HEK293 (cell line): ENCODE results near the gene PRKAG2.

Source experiments
- BCL6B ChIP-seq: fragments of 450-650 bp; formaldehyde crosslinking; IDR thresholded peaks from 2 replicates; pipeline ENCODE4 v1.5.1; 2017; ENCODE audit warnings: missing biosample characterization, missing genetic modification characterization
- CTCF ChIP-seq: fragments of 450-650 bp; formaldehyde crosslinking; IDR thresholded peaks from 2 replicates; pipeline ENCODE4 v1.5.1; 2016; ENCODE audit warnings: missing biosample characterization, missing genetic modification characterization
- YY1 ChIP-seq: fragments of 450-650 bp; formaldehyde crosslinking; IDR thresholded peaks from 2 replicates; pipeline ENCODE4 v1.5.1; 2018; ENCODE audit warnings: missing biosample characterization, missing genetic modification characterization
- ZBTB26 ChIP-seq: fragments of 450-650 bp; formaldehyde crosslinking; optimal IDR thresholded peaks from 2 replicates; pipeline ENCODE3; 2016; ENCODE audit warnings: missing biosample characterization, mild to moderate bottlenecking, missing genetic modification characterization
- ZBTB7A ChIP-seq: fragments of 450-650 bp; formaldehyde crosslinking; IDR thresholded peaks from 2 replicates; pipeline ENCODE4 v1.5.1; 2016; ENCODE audit warnings: low read depth, missing biosample characterization, missing genetic modification characterization
- ZNF311 ChIP-seq: fragments of 450-650 bp; formaldehyde crosslinking; IDR thresholded peaks from 2 replicates; pipeline ENCODE4 v1.5.1; 2017; ENCODE audit warnings: missing biosample characterization, missing genetic modification characterization, borderline replicate concordance
- ZNF501 ChIP-seq: fragments of 450-650 bp; formaldehyde crosslinking; IDR thresholded peaks from 2 replicates; pipeline ENCODE4 v1.5.1; 2016; ENCODE audit warnings: missing biosample characterization, missing genetic modification characterization

- TF ChIP-seq YY1 (tag by site-specific recombination) (no peak), ZBTB7A (tag by site-specific recombination) (no peak), ZBTB26 (tag by site-specific recombination) (no peak), ZNF501 (tag by site-specific recombination) (no peak), ZNF311 (tag by site-specific recombination) (no peak), BCL6B (no peak), CTCF (tag by site-specific recombination) (no peak)
Observed at GRCh38 chr7:151789380-151789947, 87.5 kb downstream of the PRKAG2 start.
